HTR-8/SVneo (cell line): Measurements from ENCODE around the gene TMEM196.
A peak's percentile ranks its signal among the peaks of the same experiment; 100 is the strongest.
"Not testable (repeated sequence)": the region's sequence is repeated elsewhere in the genome, so short reads cannot be mapped to it uniquely, and the experiment has no call there.

ENCODE experiments used
- DNase-seq: peaks from one replicate; pipeline ENCODE4 v3.0.0; 2011; ENCODE audit warnings: low spot score, mixed read lengths; ENCODE audit not compliant: insufficient read length
- FAIRE-seq: peaks from 2 replicates; lab custom pipeline; 2011; peaks lifted over from hg19 to GRCh38; lab: Jason Lieb, UNC

TMEM196 gene

DNA sequence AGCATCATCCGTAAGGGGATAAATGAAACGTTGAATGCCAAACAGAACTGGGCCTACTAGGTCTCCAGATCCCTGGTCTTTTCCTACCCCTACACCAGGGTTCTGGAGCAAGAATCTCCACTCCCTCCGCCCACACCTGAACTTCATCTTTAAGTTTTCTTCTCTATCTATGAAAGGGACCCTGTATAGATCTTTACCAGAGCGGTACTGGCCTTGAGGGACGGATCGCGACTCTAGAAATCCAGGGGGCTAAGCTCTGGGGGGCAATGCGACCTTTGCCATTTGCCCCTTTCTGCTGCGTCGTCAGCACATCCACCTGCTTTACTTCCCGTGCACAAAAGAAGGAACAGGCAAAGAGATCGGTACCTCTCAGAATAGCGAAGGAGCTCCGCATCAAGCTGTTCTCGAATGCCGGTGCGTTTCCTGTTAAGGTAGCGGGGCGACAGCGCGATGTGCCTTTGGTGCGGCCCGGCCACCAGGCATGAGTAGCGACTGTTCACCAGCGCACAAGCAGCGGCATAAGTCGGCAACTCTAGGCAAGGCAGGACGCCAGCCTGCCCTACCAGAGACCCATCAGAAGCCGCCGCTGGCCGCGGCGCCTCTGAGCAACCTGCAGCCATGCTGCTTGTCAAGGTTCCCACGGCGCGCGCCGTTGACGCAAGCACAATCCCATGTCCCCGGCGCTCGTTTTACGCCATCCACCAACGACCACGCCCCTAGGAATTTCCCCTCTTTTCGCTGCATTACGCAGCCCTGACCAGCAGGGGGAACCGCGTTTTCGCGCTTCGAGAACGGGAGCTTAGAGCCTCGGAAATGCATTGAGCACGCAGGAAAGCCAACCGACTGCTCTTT lies 64.8 kb downstream of the TMEM196 start, which contains the start of gene POLR1F:
TSS of gene POLR1F (minus strand) at position 641 of the 852 bp plus-strand sequence. CDS start at position 620, 21 bp downstream.
- FAIRE-seq = peak; percentile 91
- DNase-seq = peak; percentile 77

- DNase-seq (no peak), FAIRE-seq (no peak)
Measured at GRCh38 chr7:19707240-19707639, 66.2 kb downstream of the TMEM196 start.

- FAIRE-seq = no peak
- no peak for DNase-seq
Measured at GRCh38 chr7:19705663-19706062, 67.8 kb downstream of the TMEM196 start.

DNA sequence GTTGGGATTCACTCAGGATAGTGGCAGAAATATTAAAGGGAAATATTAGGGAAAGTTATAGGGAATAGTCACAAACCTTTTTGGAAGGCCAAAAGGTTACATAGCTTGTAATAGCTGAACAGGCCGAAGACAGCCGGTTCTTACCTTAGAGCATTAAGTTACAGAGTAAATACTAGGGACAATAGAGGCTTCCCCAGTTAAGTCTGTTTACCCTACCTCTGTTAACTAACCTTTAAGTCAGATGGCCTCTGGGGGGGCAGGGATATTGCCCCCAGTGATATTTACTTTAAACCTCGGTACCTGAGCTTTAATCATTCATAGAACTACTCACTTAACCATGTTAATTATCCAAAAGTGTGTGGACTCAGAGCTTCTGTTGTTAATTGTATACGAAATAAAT lies 71.9 kb downstream of the TMEM196 start:
- FAIRE-seq = no peak
- DNase-seq = no peak

GRCh38 chr7:19700936-19701335 lies 72.5 kb downstream of the TMEM196 start:
- DNase-seq (no peak), FAIRE-seq (no peak)

- DNase-seq = no peak
- no peak for FAIRE-seq
Measured at GRCh38 chr7:19698331-19698730, 75.1 kb downstream of the TMEM196 start.

- DNase-seq (no peak), FAIRE-seq (no peak)
Measured at GRCh38 chr7:19696926-19697325, 76.5 kb downstream of the TMEM196 start.

- DNase-seq (no peak), FAIRE-seq (no peak)
Measured at GRCh38 chr7:19692111-19692828, 81.1 kb downstream of the TMEM196 start.

- DNase-seq (no peak), FAIRE-seq (no peak)
Measured at GRCh38 chr7:19690736-19691135, 82.7 kb downstream of the TMEM196 start.

DNA sequence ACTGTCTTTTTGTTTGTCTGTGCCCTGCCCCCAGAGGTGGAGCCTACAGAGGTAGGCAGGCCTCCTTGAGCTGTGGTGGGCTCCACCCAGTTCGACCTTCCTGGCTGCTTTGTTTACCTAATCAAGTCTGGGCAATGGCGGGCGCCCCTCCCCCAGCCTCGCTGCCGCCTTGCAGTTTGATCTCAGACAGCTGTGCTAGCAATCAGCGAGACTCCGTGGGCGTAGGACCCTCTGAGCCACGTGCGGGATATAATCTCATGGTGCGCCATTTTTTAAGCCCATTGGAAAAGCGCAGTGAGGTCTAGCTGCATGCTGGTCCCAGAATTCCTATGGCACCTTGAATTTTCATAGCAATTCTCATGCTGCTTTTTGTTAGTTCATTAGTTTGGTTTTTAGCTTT lies 84.3 kb downstream of the TMEM196 start:
- FAIRE-seq, DNase-seq: not testable (repeated sequence)

DNA sequence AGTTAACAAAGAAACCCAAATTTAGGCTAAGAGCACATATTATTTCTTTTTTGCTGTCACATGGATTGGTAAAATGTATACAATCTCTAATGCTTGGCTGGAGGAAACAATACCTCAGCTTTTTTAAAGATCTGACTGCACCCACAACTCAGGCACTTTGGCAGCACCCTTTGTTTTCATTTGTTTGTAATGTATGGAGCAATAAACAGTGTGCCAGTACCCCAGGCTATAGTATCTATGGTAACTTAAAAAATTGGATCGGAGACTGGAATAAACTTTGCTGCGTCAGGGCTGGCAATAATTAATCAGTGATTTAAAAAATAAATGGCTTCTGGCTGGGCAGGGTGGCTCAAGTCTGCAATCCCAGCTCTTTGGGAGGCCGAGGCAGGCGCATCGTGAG lies 91.8 kb downstream of the TMEM196 start:
- no peak for FAIRE-seq

GRCh38 chr7:19677180-19677579 lies 96.2 kb downstream of the TMEM196 start:
- DNase-seq = no peak

More for the DNA sequence above, 91.8 kb downstream of the TMEM196 start:
- DNase-seq = no peak

GRCh38 chr7:19675816-19676215 lies 97.6 kb downstream of the TMEM196 start:
- no peak for FAIRE-seq
- no peak for DNase-seq

More at GRCh38 chr7:19677180-19677579, 96.2 kb downstream of the TMEM196 start:
- no peak for FAIRE-seq

- FAIRE-seq (no peak), DNase-seq (no peak)
Measured at GRCh38 chr7:19674266-19674960, 99.0 kb downstream of the TMEM196 start.

DNA sequence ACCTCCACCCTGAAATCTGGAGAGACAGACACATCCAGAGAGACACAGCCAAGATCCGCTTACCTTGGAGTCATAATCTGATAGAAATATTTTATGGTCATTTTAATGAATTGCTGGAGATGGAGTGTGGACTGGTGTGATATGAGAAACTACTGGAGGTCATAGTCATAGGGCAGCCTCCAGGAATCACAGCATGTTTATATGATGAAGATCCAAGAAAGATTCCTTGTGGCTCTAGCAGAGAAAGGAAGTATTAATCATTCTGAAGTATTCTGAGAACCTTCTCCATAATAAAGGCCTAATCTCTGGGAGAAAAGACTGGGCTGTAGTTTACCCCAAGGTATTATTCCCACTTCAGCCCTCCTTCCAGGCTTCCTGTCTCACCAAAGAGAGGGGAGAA lies 102.6 kb downstream of the TMEM196 start:
- FAIRE-seq (no peak), DNase-seq (no peak)
